Vagina (tissue), 2 donors: ENCODE data around the gene CASKIN2. TPM values are rescaled to one million over a fixed set of nuclear protein-coding genes. Genes with fewer than 3 reads are reported as not detected.

Source experiments
- DNase-seq, 2 donors: peaks; one replicate each; pipeline ENCODE4 v3.0.0-alpha.2; 2017; ENCODE audit errors: extremely low spot score in 2 of 2
- H3K27ac ChIP-seq: fragments of 200-600 bp; sonication (generic); one replicate; pipeline ENCODE4 v1.5.1; 2019
- H3K27me3 ChIP-seq: fragments of 200-600 bp; sonication (generic); one replicate; pipeline ENCODE4 v1.5.1; 2019
- H3K36me3 ChIP-seq, 2 donors: fragments of 200-600 bp; sonication (generic); one replicate each; pipeline ENCODE4 v1.5.1; 2017 to 2019
- H3K4me1 ChIP-seq: fragments of 200-600 bp; sonication (generic); one replicate; pipeline ENCODE4 v1.5.1; 2019
- H3K4me3 ChIP-seq, 2 donors: fragments of 200-600 bp; sonication (generic); 1 replicate in 1 of 2; 2 replicates in 1 of 2; pipeline ENCODE4 v1.5.1; 2016 to 2019
- H3K9me3 ChIP-seq: fragments of 200-600 bp; sonication (generic); one replicate; pipeline ENCODE4 v1.5.1; 2019
- POLR2A ChIP-seq, 2 donors: fragments of 450-650 bp; IDR thresholded peaks; one replicate each; pipeline ENCODE4 v1.6.1; 2017; ENCODE audit warnings: antibody characterized with exemption in 2 of 2, mild to moderate bottlenecking in 2 of 2, moderate library complexity in 2 of 2
- POLR2AphosphoS5 ChIP-seq, 2 donors: sonication (generic); formaldehyde crosslinking; IDR thresholded peaks; one replicate each; pipeline ENCODE4 v1.9.0; 2017; ENCODE audit warnings: antibody characterized with exemption in 2 of 2, mild to moderate bottlenecking in 2 of 2, low read depth in 1 of 2; ENCODE audit not compliant: insufficient read depth in 1 of 2
- intact Hi-C: fragments of 100-400 bp; cut with DNase I; formaldehyde crosslinking; loops from one replicate; pipeline ENCODE4 v1.15.1; 2023
- microRNA-seq: library from miRNA; unstranded; fragments of <30 nt; microRNA quantifications from one replicate; pipeline ENCODE4, GENCODE V29; 2017; ENCODE audit warnings: borderline number of aligned reads, borderline replicate concordance
- total RNA-seq: library from RNA; depleted of rRNA; stranded (reverse); fragments of >200 nt; gene quantifications from one replicate; pipeline ENCODE4 v1.2.3, GENCODE V29; 2016
- TF ChIP-seq, protein P1 (sequence below), 3 experiments: fragments of 450-650 bp in 2 of 3; fragments of 200-600 bp in 1 of 3; sonication (generic) in 1 of 3; IDR thresholded peaks; one replicate each; pipeline ENCODE4 v1.5.1; 2017 to 2019; ENCODE audit warnings: antibody characterized with exemption in 3 of 3, mild to moderate bottlenecking in 2 of 3, moderate library complexity in 2 of 3

Gene CASKIN2
- total RNA-seq, 1 donor from 2014 or later: 19.9 TPM

DNA sequence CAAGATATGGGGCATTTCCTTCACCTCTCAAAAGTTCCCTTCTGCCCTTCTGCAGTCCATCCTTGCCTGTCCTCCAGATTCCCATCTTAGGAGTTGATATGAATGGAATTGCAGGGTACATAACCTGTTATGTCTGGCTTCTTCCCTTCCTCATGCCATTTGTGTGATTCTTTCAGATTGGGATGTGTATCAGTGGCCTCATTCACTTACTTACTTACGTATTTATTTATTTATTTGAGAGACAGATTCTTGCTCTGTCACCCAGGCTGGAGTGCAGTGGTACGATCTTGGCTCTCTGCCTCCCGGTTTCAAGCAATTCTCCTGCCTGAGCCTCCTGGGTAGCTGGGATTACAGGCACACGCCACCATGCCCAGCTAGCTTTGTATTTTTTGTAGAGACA, 65.1 kb downstream of the CASKIN2 start:
- Histone ChIP-seq H3K36me3 (no peaks in the 10 kb centered on the region), H3K4me3 (no peak overlapping the region), H3K4me1 (no peaks in the 10 kb centered on the region), H3K27me3 (no peaks in the 10 kb centered on the region), H3K27ac (no peak overlapping the region), H3K9me3 (no peaks in the 10 kb centered on the region)
- no peak for DNase-seq
- no peak for TF ChIP-seq POLR2A (IDR thresholded peaks at IDR 0.05)
- TF ChIP-seq, protein P1, sequence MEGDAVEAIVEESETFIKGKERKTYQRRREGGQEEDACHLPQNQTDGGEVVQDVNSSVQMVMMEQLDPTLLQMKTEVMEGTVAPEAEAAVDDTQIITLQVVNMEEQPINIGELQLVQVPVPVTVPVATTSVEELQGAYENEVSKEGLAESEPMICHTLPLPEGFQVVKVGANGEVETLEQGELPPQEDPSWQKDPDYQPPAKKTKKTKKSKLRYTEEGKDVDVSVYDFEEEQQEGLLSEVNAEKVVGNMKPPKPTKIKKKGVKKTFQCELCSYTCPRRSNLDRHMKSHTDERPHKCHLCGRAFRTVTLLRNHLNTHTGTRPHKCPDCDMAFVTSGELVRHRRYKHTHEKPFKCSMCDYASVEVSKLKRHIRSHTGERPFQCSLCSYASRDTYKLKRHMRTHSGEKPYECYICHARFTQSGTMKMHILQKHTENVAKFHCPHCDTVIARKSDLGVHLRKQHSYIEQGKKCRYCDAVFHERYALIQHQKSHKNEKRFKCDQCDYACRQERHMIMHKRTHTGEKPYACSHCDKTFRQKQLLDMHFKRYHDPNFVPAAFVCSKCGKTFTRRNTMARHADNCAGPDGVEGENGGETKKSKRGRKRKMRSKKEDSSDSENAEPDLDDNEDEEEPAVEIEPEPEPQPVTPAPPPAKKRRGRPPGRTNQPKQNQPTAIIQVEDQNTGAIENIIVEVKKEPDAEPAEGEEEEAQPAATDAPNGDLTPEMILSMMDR (IDR thresholded peaks at IDR 0.05): no peak
- TF ChIP-seq POLR2AphosphoS5 (IDR thresholded peaks at IDR 0.05; ENCODE audit: insufficient read depth in 1 of 2, low read depth in 1 of 2): no peak
- intact Hi-C loops: no loop called here

Small RNA genes within 50 kb of the gene (microRNA-seq; reads per million reads assigned to microRNA genes)
- not detected for gene MIR6785

Other genes starting within 250 kb of the CASKIN2 start
- gene MIF4GD, start 244.3 kb downstream of the CASKIN2 start, total RNA-seq: 26.3 TPM
- gene SLC25A19, start 226.1 kb downstream of the CASKIN2 start, total RNA-seq: 16.7 TPM
- 71.9 TPM for gene GRB2, start 109.9 kb downstream of the CASKIN2 start, total RNA-seq
- 43.2 TPM for gene TMEM94, start 58.9 kb downstream of the CASKIN2 start, total RNA-seq
- gene TSEN54, start 991 bp upstream of the CASKIN2 start, total RNA-seq: 30.9 TPM
- 44.9 TPM for gene LLGL2, start 10.2 kb upstream of the CASKIN2 start, total RNA-seq
- gene MYO15B, start 72.3 kb upstream of the CASKIN2 start, total RNA-seq: 160 TPM
- gene SMIM5, start 117.9 kb upstream of the CASKIN2 start, total RNA-seq: 2.2 TPM
- 44.0 TPM for gene RECQL5, start 151.6 kb upstream of the CASKIN2 start, total RNA-seq
- 79.1 TPM for gene SAP30BP, start 151.8 kb upstream of the CASKIN2 start, total RNA-seq
- gene ITGB4, start 205.9 kb upstream of the CASKIN2 start, total RNA-seq: 169 TPM
- 18.4 TPM for gene GALK1, start 249.7 kb upstream of the CASKIN2 start, total RNA-seq